PC-3 (cell line): Measurements from ENCODE around the gene AUTS2. TPM values are rescaled to one million over a fixed set of nuclear protein-coding genes. Genes with fewer than 3 reads are reported as not detected.

Source experiments
- ATAC-seq: fragments of 200-7000 bp; cut with Tn5 transposase; 2 replicates; pipeline ENCODE4 v1.9.1; 2020; ENCODE audit warnings: mild to moderate bottlenecking, moderate library complexity
- BruUV-seq: library from RNA; stranded (reverse); fragments of 400-500 nt; replicated peaks from 2 replicates; lab custom pipeline; 2021; lab: Mats Ljungman, UMichigan
- CTCF ChIA-PET: fragments of 300-600 bp; sonication (Branson Sonifier 250); formaldehyde crosslinking; loops from one replicate; lab custom pipeline; 2022; ENCODE audit warnings: antibody characterized with exemption; lab: Charles Lee
- POLR2A ChIA-PET: fragments of 300-600 bp; sonication (Branson Sonifier 250); formaldehyde crosslinking; loops from one replicate; lab custom pipeline; 2022; ENCODE audit warnings: antibody characterized with exemption; ENCODE audit not compliant: unreplicated experiment; lab: Charles Lee
- DNase-seq: peaks from one replicate; pipeline ENCODE4 v3.0.0-alpha.2; 2015
- H2AFZ ChIP-seq: fragments of 300-600 bp; sonication (generic); 2 replicates; pipeline ENCODE4 v1.6.0; 2016; ENCODE audit warnings: antibody characterized with exemption, low read length
- H3F3A ChIP-seq: fragments of 300-600 bp; sonication (generic); one replicate; pipeline ENCODE4 v1.6.0; 2017; ENCODE audit warnings: antibody characterized with exemption, low read length, control low read depth, mild to moderate bottlenecking; ENCODE audit not compliant: unreplicated experiment
- H3K27ac ChIP-seq: fragments of 300-600 bp; sonication (generic); 2 replicates; pipeline ENCODE4 v1.5.1; 2016; ENCODE audit warnings: mild to moderate bottlenecking, low read length
- H3K27me3 ChIP-seq: fragments of 300-600 bp; sonication (generic); 2 replicates; pipeline ENCODE4 v1.6.1; 2016; ENCODE audit warnings: low read length, mixed read lengths
- H3K36me3 ChIP-seq: fragments of 300-600 bp; sonication (generic); 2 replicates; pipeline ENCODE4 v1.6.1; 2016; ENCODE audit warnings: low read depth, mixed run types, low read length, mixed read lengths
- H3K4me1 ChIP-seq: fragments of 300-600 bp; sonication (generic); 2 replicates; pipeline ENCODE4 v1.5.1; 2016; ENCODE audit warnings: low read length; ENCODE audit not compliant: insufficient read depth
- H3K4me2 ChIP-seq: fragments of 300-600 bp; sonication (generic); 2 replicates; pipeline ENCODE4 v1.6.0; 2016; ENCODE audit warnings: low read length
- H3K4me3 ChIP-seq: fragments of 300-600 bp; sonication (generic); 2 replicates; pipeline ENCODE4 v1.5.1; 2016; ENCODE audit warnings: mild to moderate bottlenecking, low read length, mixed read lengths
- H3K79me2 ChIP-seq: fragments of 300-600 bp; sonication (generic); 2 replicates; pipeline ENCODE4 v1.6.1; 2017; ENCODE audit warnings: low read length, mixed read lengths
- H3K9ac ChIP-seq: fragments of 300-600 bp; sonication (generic); 2 replicates; pipeline ENCODE4 v1.6.0; 2016; ENCODE audit warnings: mild to moderate bottlenecking, low read length
- H3K9me2 ChIP-seq: fragments of 300-600 bp; sonication (generic); replicated peaks from 2 replicates; pipeline ENCODE4 v1.6.1; 2016; ENCODE audit warnings: mixed run types, low read length, mixed read lengths
- H3K9me3 ChIP-seq: fragments of 300-600 bp; sonication (generic); 2 replicates; pipeline ENCODE4 v1.6.1; 2016; ENCODE audit warnings: low read length, mixed read lengths
- H4K20me1 ChIP-seq: fragments of 300-600 bp; sonication (generic); 2 replicates; pipeline ENCODE4 v1.6.1; 2016; ENCODE audit warnings: low read length, mixed read lengths
- EZH2 ChIP-seq: fragments of 300-600 bp; sonication (generic); IDR thresholded peaks from one replicate; pipeline ENCODE4 v1.6.1; 2017; ENCODE audit warnings: antibody characterized with exemption, mild to moderate bottlenecking, low read length; ENCODE audit not compliant: unreplicated experiment
- EZH2phosphoT487 ChIP-seq: fragments of 300-600 bp; sonication (generic); IDR thresholded peaks from 2 replicates; pipeline ENCODE4 v1.6.1; 2018; ENCODE audit warnings: mild to moderate bottlenecking, antibody characterized with exemption, low read length, borderline replicate concordance
- intact Hi-C: fragments of 100-400 bp; cut with micrococcal nuclease; formaldehyde crosslinking; loops from 2 replicates; pipeline ENCODE4 v1.9.0; 2023
- total RNA-seq: library from RNA; depleted of rRNA; stranded (reverse); fragments of >200 nt; gene quantifications from 2 replicates; pipeline ENCODE4 v1.2.3, GENCODE V29; 2014
- TF ChIP-seq, protein P1 (sequence below): fragments of 300-600 bp; sonication (generic); conservative IDR thresholded peaks from 2 replicates; pipeline ENCODE4 v1.5.1; 2017; ENCODE audit warnings: antibody characterized with exemption, low read depth, mild to moderate bottlenecking, low read length

AUTS2 gene
- total RNA-seq, 1 experiment from 2014 or later = not detected

DNA sequence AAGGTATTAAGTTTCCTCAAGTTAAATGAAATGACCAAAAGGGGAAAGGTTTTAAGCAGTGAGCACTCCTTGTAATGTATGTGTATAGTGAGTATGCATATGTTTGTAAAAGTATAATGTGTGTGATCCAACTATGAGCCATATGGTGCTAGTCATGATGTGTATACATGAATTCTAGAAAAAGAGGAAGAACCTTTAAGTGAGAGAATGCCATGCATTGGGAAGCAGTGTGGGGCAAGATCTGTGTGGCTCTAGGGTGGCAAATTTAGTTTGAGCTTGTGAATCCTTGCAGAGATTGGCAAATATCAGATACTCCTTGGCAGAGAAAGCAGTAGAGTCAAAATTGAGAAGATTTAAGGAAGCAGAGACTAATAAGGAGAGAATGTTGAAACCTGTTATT, 435.0 kb downstream of the AUTS2 start:
- Histone ChIP-seq H3K4me2 (no peak overlapping the region), H3K9me3 (peaks cover 6% of the 10 kb centered on the region; the same call in 1 of the 2 replicates), H3K9me2 (no peaks in the 10 kb centered on the region), H3K27ac (no peak overlapping the region), H3K9ac (no peak overlapping the region), H3F3A (no peaks in the 10 kb centered on the region), H2AFZ (no peak overlapping the region), H3K79me2 (no peaks in the 10 kb centered on the region), H3K4me3 (no peak overlapping the region), H3K36me3 (no peaks in the 10 kb centered on the region), H3K4me1 (no peaks in the 10 kb centered on the region), H4K20me1 (no peaks in the 10 kb centered on the region), H3K27me3 (no peaks in the 10 kb centered on the region)
- intact Hi-C loops = no loop called here
- no peak for TF ChIP-seq EZH2
- no peak for ATAC-seq
- no peak for DNase-seq
- BruUV-seq = no TSS peak
- CTCF ChIA-PET = no interaction called here
- POLR2A ChIA-PET = no interaction called here

GRCh38 chr7:70034999-70035398, 436.7 kb downstream of the AUTS2 start:
- Histone ChIP-seq H3K27me3 (no peaks in the 10 kb centered on the region), H4K20me1 (no peaks in the 10 kb centered on the region), H3K79me2 (no peaks in the 10 kb centered on the region), H3K4me1 (no peaks in the 10 kb centered on the region), H3K4me3 (no peak overlapping the region), H3K9me2 (no peaks in the 10 kb centered on the region), H3K4me2 (no peak overlapping the region), H2AFZ (no peak overlapping the region), H3F3A (no peaks in the 10 kb centered on the region), H3K9me3 (no peaks in the 10 kb centered on the region; the same call in 1 of the 2 replicates), H3K9ac (no peak overlapping the region), H3K27ac (no peak overlapping the region), H3K36me3 (no peaks in the 10 kb centered on the region)
- no peak for ATAC-seq
- intact Hi-C loops = no loop called here
- CTCF ChIA-PET = no interaction called here
- TF ChIP-seq, protein P1, sequence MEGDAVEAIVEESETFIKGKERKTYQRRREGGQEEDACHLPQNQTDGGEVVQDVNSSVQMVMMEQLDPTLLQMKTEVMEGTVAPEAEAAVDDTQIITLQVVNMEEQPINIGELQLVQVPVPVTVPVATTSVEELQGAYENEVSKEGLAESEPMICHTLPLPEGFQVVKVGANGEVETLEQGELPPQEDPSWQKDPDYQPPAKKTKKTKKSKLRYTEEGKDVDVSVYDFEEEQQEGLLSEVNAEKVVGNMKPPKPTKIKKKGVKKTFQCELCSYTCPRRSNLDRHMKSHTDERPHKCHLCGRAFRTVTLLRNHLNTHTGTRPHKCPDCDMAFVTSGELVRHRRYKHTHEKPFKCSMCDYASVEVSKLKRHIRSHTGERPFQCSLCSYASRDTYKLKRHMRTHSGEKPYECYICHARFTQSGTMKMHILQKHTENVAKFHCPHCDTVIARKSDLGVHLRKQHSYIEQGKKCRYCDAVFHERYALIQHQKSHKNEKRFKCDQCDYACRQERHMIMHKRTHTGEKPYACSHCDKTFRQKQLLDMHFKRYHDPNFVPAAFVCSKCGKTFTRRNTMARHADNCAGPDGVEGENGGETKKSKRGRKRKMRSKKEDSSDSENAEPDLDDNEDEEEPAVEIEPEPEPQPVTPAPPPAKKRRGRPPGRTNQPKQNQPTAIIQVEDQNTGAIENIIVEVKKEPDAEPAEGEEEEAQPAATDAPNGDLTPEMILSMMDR = no peak
- no peak for TF ChIP-seq EZH2phosphoT487
- TF ChIP-seq EZH2 = no peak
- DNase-seq = no peak
- POLR2A ChIA-PET = no interaction called here
- no TSS peak for BruUV-seq

DNA sequence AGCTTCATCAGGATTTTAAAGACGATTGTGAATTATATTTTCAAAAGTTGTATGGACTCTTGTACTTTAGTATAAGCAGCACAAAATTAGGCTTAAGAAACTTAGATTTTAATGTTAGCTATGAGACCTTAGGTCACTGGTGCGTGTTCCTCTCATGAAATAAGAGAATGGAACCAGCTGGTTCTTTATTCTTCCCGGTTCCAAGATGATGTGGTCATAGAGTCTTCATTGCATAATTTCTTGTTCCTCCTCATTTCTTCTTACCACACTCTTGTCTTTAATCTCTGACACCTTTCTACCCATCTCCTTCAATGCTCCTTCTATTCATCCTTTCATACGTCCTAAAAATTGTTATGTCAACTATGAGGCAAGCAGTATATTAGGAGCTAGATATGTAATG, 437.2 kb downstream of the AUTS2 start:
- no peaks in the 10 kb centered on the region for H3K27me3 ChIP-seq
- POLR2A ChIA-PET = no interaction called here

More for the DNA sequence above, 437.2 kb downstream of the AUTS2 start:
- H3K9ac ChIP-seq = no peak overlapping the region
- ATAC-seq (no peak), DNase-seq (no peak)
- CTCF ChIA-PET = no interaction called here
- H2AFZ ChIP-seq = no peak overlapping the region
- H3K4me3 ChIP-seq = no peak overlapping the region
- no peaks in the 10 kb centered on the region for H4K20me1 ChIP-seq
- no peaks in the 10 kb centered on the region for H3K4me1 ChIP-seq
- no peaks in the 10 kb centered on the region for H3K36me3 ChIP-seq
- H3K27ac ChIP-seq = no peak overlapping the region
- intact Hi-C loops = no loop called here
- BruUV-seq = no TSS peak
- H3K9me2 ChIP-seq = no peaks in the 10 kb centered on the region
- TF ChIP-seq EZH2 (no peak), EZH2phosphoT487 (no peak)
- TF ChIP-seq, protein P1 = no peak
- no peak overlapping the region for H3K4me2 ChIP-seq
- no peaks in the 10 kb centered on the region for H3K79me2 ChIP-seq
- H3F3A ChIP-seq = no peaks in the 10 kb centered on the region
- H3K9me3 ChIP-seq = no peaks in the 10 kb centered on the region; the same call in 1 of the 2 replicates
